GM18526 (cell line): ENCODE results near the gene TJP1.

Source experiments
- POLR2A ChIP-seq: IDR thresholded peaks from 3 replicates; pipeline ENCODE4 v1.6.1; 2011; ENCODE audit not compliant: insufficient read length; ENCODE audit errors: extremely low read depth

TJP1 gene

GRCh38 chr15:29651476-29652233 lies 170.6 kb downstream of the TJP1 start:
- no peak for TF ChIP-seq POLR2A
